Chondrocyte (in vitro differentiated cells): ENCODE results near the gene THAP7. TPM values are rescaled to one million over a fixed set of nuclear protein-coding genes. Genes with fewer than 3 reads are reported as not detected.

Source experiments
- DNase-seq: peaks from one replicate; pipeline ENCODE4 v3.0.0; 2021; ENCODE audit warnings: mixed read lengths, low spot score
- H3K27ac Mint-ChIP-seq: one replicate; pipeline ENCODE4 v1.8.0; 2021; ENCODE audit warnings: mild to moderate bottlenecking, moderate library complexity, mixed read lengths; ENCODE audit not compliant: unreplicated experiment
- H3K27me3 Mint-ChIP-seq: 2 replicates; pipeline ENCODE4 v1.8.0; 2021; ENCODE audit warnings: low read depth, mixed read lengths
- H3K36me3 Mint-ChIP-seq: 2 replicates; pipeline ENCODE4 v1.8.0; 2021; ENCODE audit warnings: low read depth, mixed read lengths
- H3K4me1 Mint-ChIP-seq: 2 replicates; pipeline ENCODE4 v1.8.0; 2021; ENCODE audit warnings: low read depth, mild to moderate bottlenecking, mixed read lengths
- H3K4me3 Mint-ChIP-seq: one replicate; pipeline ENCODE4 v1.8.0; 2021; ENCODE audit warnings: mild to moderate bottlenecking, moderate library complexity, mixed read lengths; ENCODE audit not compliant: unreplicated experiment
- H3K9me3 Mint-ChIP-seq: 2 replicates; pipeline ENCODE4 v1.8.0; 2021; ENCODE audit warnings: low read depth, mixed read lengths
- total RNA-seq: library from RNA; stranded (reverse); gene quantifications from 3 replicates; pipeline ENCODE4 v1.2.1, GENCODE V29; 2021
- TF ChIP-seq, protein P1 (sequence below): fragments of 200-600 bp; sonication (generic); IDR thresholded peaks from 2 replicates; pipeline ENCODE4 v1.5.0; 2021; ENCODE audit warnings: antibody characterized with exemption, mild to moderate bottlenecking, moderate library complexity

THAP7 gene
- total RNA-seq, 1 donor from 2014 or later, result 15.7 TPM

DNA sequence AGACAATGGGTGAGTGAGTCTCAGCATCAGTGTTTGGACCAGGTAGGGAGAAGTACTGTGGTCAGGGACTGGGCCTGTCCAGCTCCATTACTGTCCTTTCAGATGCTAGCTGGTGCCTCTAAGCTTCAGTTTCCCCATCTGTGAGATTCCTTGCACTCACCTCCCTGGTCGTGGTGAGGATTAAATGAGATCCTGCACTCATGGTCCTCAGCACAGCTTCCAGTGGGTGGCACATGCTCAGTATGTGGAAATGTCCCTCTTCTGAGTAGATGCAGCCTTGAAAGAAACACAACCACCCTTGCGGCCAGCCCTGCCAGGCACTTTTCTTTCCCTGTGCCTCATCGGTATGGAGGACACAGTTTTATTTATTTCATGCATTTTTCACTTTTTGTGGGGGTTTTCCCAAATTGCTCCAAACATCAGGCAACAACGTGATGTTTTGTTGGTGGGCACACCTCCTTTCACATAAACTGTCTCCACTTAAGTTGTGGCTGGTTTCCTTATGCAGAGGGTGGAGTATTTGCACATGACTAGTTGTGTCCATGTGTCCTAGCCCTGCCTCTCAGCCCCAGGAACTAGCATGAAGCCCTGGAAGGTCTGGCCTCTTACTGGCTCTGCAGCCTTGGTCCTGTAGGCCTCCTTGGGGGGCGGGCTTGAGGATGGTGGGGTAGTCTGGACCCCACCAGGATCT lies 18.7 kb downstream of the THAP7 start:
- no peak for DNase-seq
- Mint-ChIP-seq H3K36me3 (peaks cover 7% of the 10 kb centered on the region), H3K4me3 (peak overlapping the region; percentile 100), H3K27me3 (peaks cover 2% of the 10 kb centered on the region), H3K9me3 (peaks cover 9% of the 10 kb centered on the region), H3K27ac (peak overlapping the region; percentile 90), H3K4me1 (peaks cover 35% of the 10 kb centered on the region)
- TF ChIP-seq, protein P1, sequence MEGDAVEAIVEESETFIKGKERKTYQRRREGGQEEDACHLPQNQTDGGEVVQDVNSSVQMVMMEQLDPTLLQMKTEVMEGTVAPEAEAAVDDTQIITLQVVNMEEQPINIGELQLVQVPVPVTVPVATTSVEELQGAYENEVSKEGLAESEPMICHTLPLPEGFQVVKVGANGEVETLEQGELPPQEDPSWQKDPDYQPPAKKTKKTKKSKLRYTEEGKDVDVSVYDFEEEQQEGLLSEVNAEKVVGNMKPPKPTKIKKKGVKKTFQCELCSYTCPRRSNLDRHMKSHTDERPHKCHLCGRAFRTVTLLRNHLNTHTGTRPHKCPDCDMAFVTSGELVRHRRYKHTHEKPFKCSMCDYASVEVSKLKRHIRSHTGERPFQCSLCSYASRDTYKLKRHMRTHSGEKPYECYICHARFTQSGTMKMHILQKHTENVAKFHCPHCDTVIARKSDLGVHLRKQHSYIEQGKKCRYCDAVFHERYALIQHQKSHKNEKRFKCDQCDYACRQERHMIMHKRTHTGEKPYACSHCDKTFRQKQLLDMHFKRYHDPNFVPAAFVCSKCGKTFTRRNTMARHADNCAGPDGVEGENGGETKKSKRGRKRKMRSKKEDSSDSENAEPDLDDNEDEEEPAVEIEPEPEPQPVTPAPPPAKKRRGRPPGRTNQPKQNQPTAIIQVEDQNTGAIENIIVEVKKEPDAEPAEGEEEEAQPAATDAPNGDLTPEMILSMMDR, result no peak

- TF ChIP-seq, protein P1, result no peak
- peak overlapping the region; percentile 100 for H3K4me3 Mint-ChIP-seq
- peak overlapping the region; percentile 90 for H3K27ac Mint-ChIP-seq
- peaks cover 7% of the 10 kb centered on the region for H3K36me3 Mint-ChIP-seq
- H3K27me3 Mint-ChIP-seq, result peaks cover 2% of the 10 kb centered on the region
- H3K9me3 Mint-ChIP-seq, result peaks cover 10% of the 10 kb centered on the region
- H3K4me1 Mint-ChIP-seq, result peaks cover 35% of the 10 kb centered on the region
- DNase-seq, result no peak
Observed at GRCh38 chr22:20982563-20982882, 19.4 kb downstream of the THAP7 start.

DNA sequence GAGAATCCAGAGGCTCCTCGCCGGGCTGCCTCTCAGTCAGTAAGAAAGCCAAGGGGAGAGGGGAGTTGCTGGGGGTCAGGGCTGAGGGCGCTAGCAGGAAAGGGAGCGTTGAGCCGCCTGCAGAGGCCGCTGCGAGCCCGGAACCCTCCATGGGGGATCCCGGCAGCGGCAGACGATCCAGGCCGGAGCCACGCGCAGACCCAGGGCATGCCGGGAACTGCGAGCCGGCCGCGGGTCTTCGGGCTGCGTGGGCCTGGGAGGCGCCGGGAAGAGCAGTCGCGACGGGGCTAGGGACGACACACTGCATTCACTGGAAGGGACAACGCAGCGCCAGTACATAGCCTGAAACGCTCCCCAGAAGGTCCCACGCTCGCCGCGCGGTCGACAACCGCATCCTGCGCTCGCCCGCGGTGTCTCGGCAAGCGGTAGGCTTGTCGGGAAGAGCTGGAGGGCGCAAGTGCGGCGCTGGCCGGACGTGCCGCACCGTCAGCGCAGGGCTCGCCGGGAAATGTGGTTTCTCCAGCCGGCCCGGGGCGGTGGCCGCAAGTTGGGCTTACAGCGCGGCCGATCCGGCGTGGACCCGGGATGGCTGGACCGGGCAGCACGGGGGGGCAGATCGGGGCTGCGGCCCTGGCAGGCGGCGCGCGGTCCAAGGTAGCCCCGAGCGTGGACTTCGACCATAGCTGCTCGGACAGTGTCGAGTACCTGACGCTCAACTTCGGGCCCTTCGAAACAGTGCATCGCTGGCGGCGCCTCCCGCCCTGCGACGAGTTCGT lies 19.9 kb downstream of the THAP7 start, which contains the start of gene LZTR1:
Gene LZTR1 (plus strand): TSS at position 511 of the 776 bp plus-strand sequence. CDS start 75 bp downstream, at position 586.
- H3K4me1 Mint-ChIP-seq, result peaks cover 35% of the 10 kb centered on the region
- peaks cover 7% of the 10 kb centered on the region for H3K36me3 Mint-ChIP-seq
- peak within 1 kb of the TSS; percentile 90 for H3K27ac Mint-ChIP-seq
- TF ChIP-seq, protein P1, result peak; percentile 75
- peaks cover 2% of the 10 kb centered on the region for H3K27me3 Mint-ChIP-seq
- DNase-seq, result peak; percentile 93
- H3K9me3 Mint-ChIP-seq, result peaks cover 10% of the 10 kb centered on the region
- H3K4me3 Mint-ChIP-seq, result peak within 1 kb of the TSS; percentile 100

DNA sequence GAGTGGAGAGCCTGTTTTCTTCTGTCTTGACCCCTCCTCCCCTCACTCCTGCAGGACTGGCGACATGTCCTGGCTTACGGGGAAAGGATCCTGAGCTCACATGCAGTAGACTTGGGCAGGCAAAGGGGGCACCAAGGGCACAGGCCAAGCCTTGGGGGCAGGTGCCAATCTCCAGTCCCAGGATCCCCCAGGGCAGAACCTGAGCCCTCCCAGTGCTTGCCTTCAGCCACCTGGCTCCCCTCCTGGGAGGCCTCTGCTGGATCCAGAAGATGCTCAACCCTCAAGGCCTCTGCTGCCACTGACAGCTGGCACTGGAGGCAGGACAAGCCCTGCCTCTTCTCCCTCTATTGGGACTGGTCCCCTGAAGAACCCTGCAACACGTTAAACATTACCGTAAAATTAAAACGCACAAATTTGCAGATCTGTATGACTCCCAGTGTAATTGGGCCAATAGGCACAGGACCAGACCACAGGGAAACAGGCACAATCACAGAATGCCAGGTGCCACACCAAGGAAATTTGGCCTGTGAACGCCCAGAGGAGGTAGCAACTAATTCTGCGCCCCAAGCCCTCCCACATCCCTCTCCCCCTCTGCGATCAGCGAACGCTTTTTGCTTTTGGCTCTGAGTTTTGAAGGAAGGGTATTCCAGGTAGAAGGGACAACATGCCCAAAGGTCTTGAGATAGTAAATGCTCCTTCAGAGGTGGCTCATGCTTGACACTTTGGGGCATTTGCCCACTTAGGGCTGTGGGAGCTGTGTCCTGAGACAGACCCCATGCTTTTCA lies 20.8 kb downstream of the THAP7 start:
- TF ChIP-seq, protein P1, result no peak
- DNase-seq, result no peak
- H3K36me3 Mint-ChIP-seq, result peaks cover 3% of the 10 kb centered on the region
- peaks cover 10% of the 10 kb centered on the region for H3K9me3 Mint-ChIP-seq
- H3K27me3 Mint-ChIP-seq, result peaks cover 2% of the 10 kb centered on the region
- peak overlapping the region; percentile 90 for H3K27ac Mint-ChIP-seq
- H3K4me3 Mint-ChIP-seq, result peak overlapping the region; percentile 100
- peaks cover 35% of the 10 kb centered on the region for H3K4me1 Mint-ChIP-seq

- H3K36me3 Mint-ChIP-seq, result peaks cover 3% of the 10 kb centered on the region
- H3K27me3 Mint-ChIP-seq, result peaks cover 2% of the 10 kb centered on the region
- peaks cover 10% of the 10 kb centered on the region for H3K9me3 Mint-ChIP-seq
- no peak overlapping the region for H3K27ac Mint-ChIP-seq
- peaks cover 35% of the 10 kb centered on the region for H3K4me1 Mint-ChIP-seq
- DNase-seq, result no peak
- TF ChIP-seq, protein P1, result no peak
- H3K4me3 Mint-ChIP-seq, result peak overlapping the region; percentile 18
Observed at GRCh38 chr22:20980523-20980922, 21.4 kb downstream of the THAP7 start.
